Activated CD4-positive, alpha-beta memory T cell treated with anti-CD3 and anti-CD28 coated beads for 36 hours (primary cell): ENCODE results near the gene WDFY4. TPM values are rescaled to one million over a fixed set of nuclear protein-coding genes. Genes with fewer than 3 reads are reported as not detected.

Source experiments
- CTCF ChIA-PET: fragments of 350-600 bp; sonication (Branson Sonifier 250); formaldehyde crosslinking; loops from one replicate; lab custom pipeline; 2021; ENCODE audit warnings: antibody characterized with exemption, inconsistent platforms; lab: Charles Lee
- POLR2A ChIA-PET: fragments of 350-600 bp; sonication (Branson Sonifier 250); formaldehyde crosslinking; loops from one replicate; lab custom pipeline; 2021; ENCODE audit warnings: antibody characterized with exemption; lab: Charles Lee
- DNase-seq: peaks from one replicate; pipeline ENCODE4 v3.0.0-alpha.2; 2020
- H3K27ac Mint-ChIP-seq: one replicate; pipeline ENCODE4 v1.8.0; 2021; ENCODE audit warnings: mixed read lengths
- H3K27me3 Mint-ChIP-seq: one replicate; pipeline ENCODE4 v1.8.0; 2021; ENCODE audit warnings: mixed read lengths
- H3K36me3 Mint-ChIP-seq: one replicate; pipeline ENCODE4 v1.8.0; 2021; ENCODE audit warnings: mixed read lengths
- H3K4me1 Mint-ChIP-seq: one replicate; pipeline ENCODE4 v1.8.0; 2021; ENCODE audit warnings: low read depth, mixed read lengths
- H3K4me3 Mint-ChIP-seq: one replicate; pipeline ENCODE4 v1.8.0; 2021; ENCODE audit warnings: mild to moderate bottlenecking, mixed read lengths
- H3K9me3 Mint-ChIP-seq: one replicate; pipeline ENCODE4 v1.8.0; 2021; ENCODE audit warnings: mixed read lengths
- intact Hi-C: fragments of 100-400 bp; cut with micrococcal nuclease; formaldehyde crosslinking; loops from one replicate; pipeline ENCODE4 v1.15.1; 2023
- total RNA-seq, 2 experiments: library from RNA; stranded (reverse); gene quantifications; one replicate each; pipeline ENCODE4 v1.2.3, GENCODE V29; 2021

WDFY4 gene
- total RNA-seq, 2 experiments from 2014 or later = not detected

DNA sequence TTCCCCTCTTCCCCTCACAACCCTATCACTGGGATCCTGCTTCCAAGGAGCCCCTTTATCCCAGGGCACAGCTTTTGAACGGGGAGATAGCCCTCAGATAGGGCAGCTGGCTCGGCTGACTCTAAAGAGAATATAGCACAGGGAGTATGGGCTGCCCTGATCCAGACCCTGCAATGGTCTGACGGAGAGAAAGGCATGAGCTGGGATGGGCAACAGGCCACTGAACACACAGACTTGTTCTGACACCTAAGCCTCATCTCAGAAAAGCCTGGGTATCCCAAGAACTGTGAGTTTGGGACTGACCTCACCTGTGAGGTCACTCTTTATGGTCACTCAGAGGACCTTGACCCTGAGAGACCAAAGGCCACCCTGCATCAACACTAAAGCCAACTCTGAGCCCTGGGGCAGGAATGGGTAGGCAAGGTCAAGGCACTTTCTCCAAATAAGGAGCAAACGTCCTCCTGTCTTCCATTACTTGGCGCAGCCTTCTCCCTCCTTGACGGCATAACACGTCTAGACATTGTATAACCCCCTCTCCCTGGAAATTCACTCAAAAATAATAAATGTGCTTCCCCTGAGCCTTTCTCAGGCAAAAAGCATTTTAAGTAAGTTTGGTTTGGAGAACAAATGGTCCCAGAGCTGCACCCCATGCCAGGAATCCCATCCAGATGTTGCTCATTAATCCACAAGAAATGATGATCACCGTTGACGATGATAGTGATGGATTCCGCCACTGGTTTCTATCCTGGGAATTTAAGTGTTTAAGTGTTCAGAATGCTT is 263.2 kb downstream of the WDFY4 start:
- ChIA-PET CTCF (interaction anchor here (1.0 to 1.6 kb wide), 2 partner anchors 34 to 290 kb away, joined by 3 to 4 read pairs; no protein-coding TSS in a partner anchor), POLR2A (no interaction called here)
- intact Hi-C loops = no loop called here
- Mint-ChIP-seq H3K27me3 (peaks cover 2% of the 10 kb centered on the region), H3K27ac (no peak overlapping the region), H3K4me1 (no peaks in the 10 kb centered on the region), H3K9me3 (no peaks in the 10 kb centered on the region), H3K36me3 (no peaks in the 10 kb centered on the region), H3K4me3 (no peak overlapping the region)
- no peak for DNase-seq

DNA sequence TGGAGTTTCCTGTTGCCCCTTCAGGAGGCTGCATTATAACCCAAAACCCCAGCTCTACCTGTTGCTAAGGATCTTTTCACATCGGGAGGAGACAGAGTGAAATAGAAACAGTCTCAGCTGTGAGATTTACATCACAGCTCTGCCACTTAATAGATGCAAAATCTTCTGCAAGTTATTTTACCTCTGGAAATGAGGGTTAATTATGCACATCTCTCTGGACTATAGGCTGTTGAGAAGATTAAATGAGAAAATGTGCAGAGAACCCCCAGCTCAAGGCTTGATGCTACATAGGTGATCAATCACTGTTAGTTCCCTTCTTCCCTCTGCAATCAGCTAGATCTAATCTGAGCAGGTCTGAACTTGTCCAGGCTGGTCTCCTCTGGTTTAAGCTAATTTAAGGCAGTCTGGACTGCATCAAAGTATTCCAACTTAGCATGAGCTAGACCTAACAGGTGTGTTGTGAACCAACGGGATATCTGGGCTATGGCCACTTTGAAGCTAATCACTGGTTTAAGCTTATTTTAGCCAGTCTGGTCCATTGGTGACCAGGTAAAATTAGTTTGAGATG is 263.9 kb downstream of the WDFY4 start:
- no peaks in the 10 kb centered on the region for H3K9me3 Mint-ChIP-seq
- no peaks in the 10 kb centered on the region for H3K4me1 Mint-ChIP-seq
- ChIA-PET CTCF (interaction anchor here (1.0 to 1.6 kb wide), 2 partner anchors 34 to 290 kb away, joined by 3 to 4 read pairs; no protein-coding TSS in a partner anchor), POLR2A (no interaction called here)
- H3K36me3 Mint-ChIP-seq = no peaks in the 10 kb centered on the region
- H3K27ac Mint-ChIP-seq = no peak overlapping the region
- H3K4me3 Mint-ChIP-seq = no peak overlapping the region
- DNase-seq = no peak
- H3K27me3 Mint-ChIP-seq = peaks cover 2% of the 10 kb centered on the region
- intact Hi-C loops = no loop called here

- no peaks in the 10 kb centered on the region for H3K4me1 Mint-ChIP-seq
Observed at GRCh38 chr10:48951707-48952106, 267.0 kb downstream of the WDFY4 start.

DNA sequence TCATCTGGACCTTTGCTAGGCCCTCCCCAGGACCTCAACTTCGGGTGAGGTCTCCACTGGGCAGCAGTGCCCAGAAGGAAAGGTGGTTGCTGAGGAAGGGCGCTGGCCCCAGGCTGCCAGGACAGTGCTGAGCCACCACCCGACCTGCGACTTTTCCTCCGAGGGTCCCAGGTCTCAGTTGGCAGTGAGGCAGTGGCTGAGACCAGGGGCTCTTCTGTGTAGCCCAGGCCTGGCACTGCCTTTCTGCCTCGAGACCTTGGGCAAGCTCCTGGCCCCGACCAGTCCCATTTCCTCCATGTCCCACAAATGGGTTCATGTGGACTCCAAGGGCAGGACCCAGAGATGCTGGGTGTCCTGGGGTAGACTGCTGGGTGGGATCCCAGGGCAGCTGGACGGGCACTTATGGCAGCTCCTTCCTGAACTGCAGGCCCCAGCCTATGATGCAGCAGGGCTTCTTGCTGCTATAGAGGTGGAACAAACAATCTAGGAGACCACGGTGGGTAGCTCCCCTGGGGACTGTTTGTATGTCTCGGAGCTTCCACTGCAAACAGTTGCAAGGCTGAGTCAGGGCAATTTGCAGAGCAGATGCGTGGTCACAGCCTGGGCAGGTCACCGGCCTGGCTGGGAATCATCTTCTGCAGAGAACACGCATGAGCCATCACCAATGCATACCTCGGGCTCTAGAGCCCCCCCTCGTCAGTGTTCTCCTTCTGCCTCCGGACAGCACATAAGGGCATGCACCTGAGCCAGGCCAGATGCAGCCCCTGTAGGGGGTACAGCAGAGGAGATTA is 272.9 kb downstream of the WDFY4 start:
- Mint-ChIP-seq H3K36me3 (no peaks in the 10 kb centered on the region), H3K27ac (no peak overlapping the region), H3K9me3 (no peaks in the 10 kb centered on the region), H3K27me3 (no peaks in the 10 kb centered on the region), H3K4me1 (no peaks in the 10 kb centered on the region), H3K4me3 (no peak overlapping the region)
- CTCF ChIA-PET = no interaction called here
- intact Hi-C loops = no loop called here
- POLR2A ChIA-PET = interaction anchor here (0.5 kb wide), 1 partner anchor 223 kb away, joined by 3 read pairs; no protein-coding TSS in a partner anchor
- no peak for DNase-seq

More at GRCh38 chr10:48951707-48952106, 267.0 kb downstream of the WDFY4 start:
- no peak for DNase-seq
- H3K27me3 Mint-ChIP-seq = peaks cover 2% of the 10 kb centered on the region
- H3K36me3 Mint-ChIP-seq = no peaks in the 10 kb centered on the region
- no peaks in the 10 kb centered on the region for H3K9me3 Mint-ChIP-seq
- no peak overlapping the region for H3K4me3 Mint-ChIP-seq
- H3K27ac Mint-ChIP-seq = no peak overlapping the region
- ChIA-PET CTCF (no interaction called here), POLR2A (no interaction called here)
- intact Hi-C loops = no loop called here

DNA sequence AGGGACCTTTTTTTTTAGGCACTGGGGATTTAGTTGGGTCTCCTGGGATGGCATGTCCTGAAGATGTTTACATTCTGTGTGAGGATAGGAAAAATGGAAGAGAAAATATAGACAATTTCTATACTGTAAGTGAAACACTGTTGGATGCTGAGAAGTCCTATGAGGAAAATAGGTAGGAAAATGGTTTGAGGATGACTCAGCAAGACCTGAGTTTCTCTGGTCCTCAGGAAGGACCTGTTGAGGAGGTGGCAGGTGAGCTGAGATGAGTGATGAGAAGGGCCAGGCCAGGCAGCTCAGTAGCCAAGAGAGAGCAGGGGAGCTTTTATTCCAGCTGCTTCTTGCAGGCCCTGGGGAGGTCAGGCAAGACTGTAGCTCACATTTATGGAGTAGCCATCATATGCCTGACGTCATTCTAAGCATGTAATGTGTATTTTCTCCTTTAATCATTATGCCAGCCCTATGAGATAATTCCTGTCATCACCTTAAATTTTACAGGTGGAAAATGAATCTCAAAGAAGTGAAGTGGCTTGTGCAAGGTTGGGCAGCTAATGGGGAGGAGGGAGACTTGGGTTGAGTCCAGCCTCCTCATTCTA is 274.0 kb downstream of the WDFY4 start:
- intact Hi-C loops = no loop called here
- H3K27me3 Mint-ChIP-seq = no peaks in the 10 kb centered on the region
- H3K4me3 Mint-ChIP-seq = no peak overlapping the region
- no peaks in the 10 kb centered on the region for H3K9me3 Mint-ChIP-seq
- no peak overlapping the region for H3K27ac Mint-ChIP-seq
- CTCF ChIA-PET = no interaction called here
- DNase-seq = no peak
- H3K36me3 Mint-ChIP-seq = no peaks in the 10 kb centered on the region
- H3K4me1 Mint-ChIP-seq = no peaks in the 10 kb centered on the region
- POLR2A ChIA-PET = no interaction called here

DNA sequence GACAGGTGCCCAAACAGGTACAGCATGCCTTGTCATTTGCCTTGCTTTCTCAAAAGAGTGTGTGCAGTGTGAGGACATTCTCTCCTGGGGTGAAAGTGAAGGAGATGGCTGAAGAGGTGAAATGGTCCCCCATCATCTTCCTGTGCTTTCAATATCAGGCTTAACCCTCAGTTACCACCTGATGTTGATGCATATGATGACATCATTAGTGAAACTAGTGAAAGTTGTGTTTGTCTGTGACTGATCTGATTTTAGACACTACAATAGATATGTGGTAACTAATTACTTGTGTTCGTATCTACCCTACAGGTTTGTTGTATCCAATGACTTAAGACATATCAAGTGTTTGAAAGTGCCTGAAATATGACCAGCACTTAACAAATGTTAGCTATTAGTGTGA is 279.4 kb downstream of the WDFY4 start:
- intact Hi-C loops = no loop called here
- Mint-ChIP-seq H3K36me3 (no peaks in the 10 kb centered on the region), H3K27me3 (no peaks in the 10 kb centered on the region), H3K27ac (no peak overlapping the region), H3K4me1 (no peaks in the 10 kb centered on the region), H3K9me3 (no peaks in the 10 kb centered on the region), H3K4me3 (no peak overlapping the region)
- no peak for DNase-seq
- CTCF ChIA-PET = no interaction called here
- POLR2A ChIA-PET = no interaction called here

DNA sequence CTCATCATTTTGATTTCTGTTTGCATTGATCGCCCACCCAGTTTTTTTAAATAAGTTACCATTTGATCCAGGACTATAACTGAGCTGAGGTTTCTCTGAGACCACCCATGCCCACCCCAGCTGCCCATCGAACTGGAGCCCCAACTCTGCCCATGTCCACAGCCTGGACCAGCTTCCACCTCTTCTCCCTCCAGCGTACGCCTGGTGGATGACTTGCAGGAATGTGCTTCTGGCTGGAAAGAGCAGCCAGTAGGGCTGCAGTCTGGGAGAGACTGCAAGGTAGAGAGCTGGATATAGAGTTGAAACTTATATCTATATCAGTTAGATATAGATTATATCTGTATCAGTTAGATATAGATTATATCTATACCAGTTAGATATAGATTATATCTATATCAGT is 280.8 kb downstream of the WDFY4 start:
- ChIA-PET CTCF (no interaction called here), POLR2A (no interaction called here)
- Mint-ChIP-seq H3K27ac (no peak overlapping the region), H3K4me3 (no peak overlapping the region), H3K36me3 (no peaks in the 10 kb centered on the region), H3K9me3 (no peaks in the 10 kb centered on the region), H3K27me3 (no peaks in the 10 kb centered on the region), H3K4me1 (no peaks in the 10 kb centered on the region)
- intact Hi-C loops = no loop called here
- no peak for DNase-seq

GRCh38 chr10:48968036-48968435 is 283.4 kb downstream of the WDFY4 start:
- intact Hi-C loops = no loop called here
- Mint-ChIP-seq H3K9me3 (no peaks in the 10 kb centered on the region), H3K36me3 (no peaks in the 10 kb centered on the region), H3K27ac (no peak overlapping the region), H3K4me3 (no peak overlapping the region), H3K27me3 (peaks cover 6% of the 10 kb centered on the region), H3K4me1 (no peaks in the 10 kb centered on the region)
- no peak for DNase-seq
- CTCF ChIA-PET = no interaction called here
- POLR2A ChIA-PET = no interaction called here

DNA sequence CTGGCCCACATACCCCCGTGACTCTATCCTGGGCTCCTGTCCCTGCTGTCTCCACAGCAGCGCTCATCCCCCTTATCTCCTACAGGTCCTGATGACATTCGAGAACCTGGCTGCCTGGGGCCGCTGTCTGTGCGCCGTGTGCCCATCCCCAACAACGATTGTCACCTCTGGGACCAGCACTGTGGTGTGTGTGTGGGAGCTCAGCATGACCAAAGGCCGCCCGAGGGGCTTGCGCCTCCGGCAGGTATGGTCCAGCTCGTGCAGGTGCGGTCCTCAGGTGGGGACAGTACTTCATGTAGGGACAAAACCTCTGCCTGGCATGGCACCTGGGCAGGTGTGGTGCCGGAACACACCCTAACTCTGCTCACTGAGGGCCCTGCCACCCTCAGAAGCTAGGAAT is 285.4 kb downstream of the WDFY4 start:
- no peaks in the 10 kb centered on the region for H3K4me1 Mint-ChIP-seq
- DNase-seq = no peak
- peaks cover 8% of the 10 kb centered on the region for H3K27me3 Mint-ChIP-seq
- ChIA-PET POLR2A (no interaction called here), CTCF (interaction anchor here (1.2 kb wide), 1 partner anchor 194 kb away, joined by 3 read pairs; no protein-coding TSS in a partner anchor)
- no peaks in the 10 kb centered on the region for H3K36me3 Mint-ChIP-seq
- intact Hi-C loops = no loop called here
- H3K4me3 Mint-ChIP-seq = no peak overlapping the region
- no peaks in the 10 kb centered on the region for H3K9me3 Mint-ChIP-seq
- H3K27ac Mint-ChIP-seq = no peak overlapping the region

DNA sequence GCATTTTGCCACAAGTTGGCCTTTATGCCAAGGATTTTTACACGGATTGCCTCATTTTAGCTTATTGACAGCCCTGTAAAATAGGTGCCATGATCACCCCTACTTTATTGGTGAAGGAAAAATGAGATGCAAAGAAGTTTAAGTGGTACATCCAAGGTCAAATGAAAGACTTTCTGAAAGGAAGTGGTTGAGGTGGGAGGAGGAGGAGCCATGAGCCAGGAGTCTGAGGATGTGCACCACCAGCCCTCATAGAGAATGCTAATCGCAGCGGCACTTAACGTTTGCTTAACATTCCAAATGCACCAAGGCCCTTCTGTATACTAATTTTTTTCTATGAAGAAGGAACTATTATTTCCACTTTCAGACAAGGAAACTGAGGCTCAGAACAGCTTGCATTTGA is 286.0 kb downstream of the WDFY4 start:
- Mint-ChIP-seq H3K4me3 (no peak overlapping the region), H3K27me3 (peaks cover 8% of the 10 kb centered on the region), H3K36me3 (no peaks in the 10 kb centered on the region), H3K4me1 (no peaks in the 10 kb centered on the region), H3K27ac (no peak overlapping the region), H3K9me3 (no peaks in the 10 kb centered on the region)
- DNase-seq = no peak
- CTCF ChIA-PET = no interaction called here
- intact Hi-C loops = no loop called here
- POLR2A ChIA-PET = no interaction called here

- ChIA-PET CTCF (no interaction called here), POLR2A (no interaction called here)
- Mint-ChIP-seq H3K27me3 (peaks cover 8% of the 10 kb centered on the region), H3K4me3 (no peak overlapping the region), H3K4me1 (no peaks in the 10 kb centered on the region), H3K36me3 (no peaks in the 10 kb centered on the region), H3K27ac (no peak overlapping the region), H3K9me3 (no peaks in the 10 kb centered on the region)
- intact Hi-C loops = no loop called here
- DNase-seq = no peak
Observed at GRCh38 chr10:48973065-48973464, 288.4 kb downstream of the WDFY4 start.
